Adrenal gland (tissue), 5 donors: Measurements from ENCODE around the gene ZNHIT2.
"Not testable (repeated sequence)": the region's sequence is repeated elsewhere in the genome, so short reads cannot be mapped to it uniquely, and the experiment has no call there.

ENCODE experiments used
- POLR2A ChIP-seq, 2 donors: fragments of 450-650 bp; IDR thresholded peaks; one replicate each; pipeline ENCODE4 v1.6.1; 2017; ENCODE audit warnings: antibody characterized with exemption in 2 of 2, mild to moderate bottlenecking in 2 of 2, moderate library complexity in 1 of 2
- TF ChIP-seq, protein P1 (sequence below), 6 experiments: fragments of 450-650 bp in 4 of 6; fragments of 200-600 bp in 2 of 6; sonication (generic) in 1 of 6; IDR thresholded peaks; 1 replicate in 5 of 6; 2 replicates in 1 of 6; pipeline versions ENCODE4 v1.5.1 to v1.8.0; 2016 to 2021; ENCODE audit warnings: antibody characterized with exemption in 6 of 6, mild to moderate bottlenecking in 2 of 6, moderate library complexity in 1 of 6
- donor health status: DM: no; HTN: no; CAD: no.

DNA sequence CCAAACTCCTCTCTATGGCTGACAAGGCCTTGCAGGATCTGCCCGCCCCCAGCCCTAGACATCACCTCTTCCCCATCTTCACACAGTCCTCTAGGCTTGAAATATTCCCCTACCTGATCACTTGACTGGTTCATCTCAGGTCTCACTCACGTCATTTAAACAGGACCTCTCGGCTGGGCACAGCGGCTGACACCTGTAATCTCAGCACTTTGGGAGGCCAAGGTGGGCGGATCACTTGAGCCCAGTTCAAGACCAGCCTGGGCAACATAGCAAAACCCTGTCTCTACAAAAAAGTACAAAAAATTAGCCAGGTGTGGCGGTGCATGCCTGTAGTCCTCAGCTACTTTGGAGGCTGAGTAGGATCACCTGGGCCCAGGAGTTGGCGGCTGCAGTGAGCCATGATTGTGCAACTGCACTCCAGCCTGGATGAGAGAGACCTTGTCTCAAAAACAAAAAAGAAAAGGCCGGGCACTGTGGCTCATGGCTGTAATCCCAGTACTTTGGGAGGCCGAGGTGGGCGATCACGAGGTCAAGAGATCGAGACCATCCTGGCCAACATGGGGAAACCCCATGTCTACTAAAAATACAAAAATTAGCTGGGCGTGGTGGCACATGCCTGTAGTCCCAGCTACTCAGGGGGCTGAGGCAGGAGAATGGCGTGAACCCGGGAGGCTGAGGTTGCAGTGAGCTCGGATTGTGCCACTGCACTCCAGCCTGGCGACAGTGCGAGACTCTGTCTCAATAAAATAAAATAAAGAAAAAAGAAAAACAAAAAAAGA is 1.6 kb upstream of the ZNHIT2 start:
- TF ChIP-seq, protein P1, sequence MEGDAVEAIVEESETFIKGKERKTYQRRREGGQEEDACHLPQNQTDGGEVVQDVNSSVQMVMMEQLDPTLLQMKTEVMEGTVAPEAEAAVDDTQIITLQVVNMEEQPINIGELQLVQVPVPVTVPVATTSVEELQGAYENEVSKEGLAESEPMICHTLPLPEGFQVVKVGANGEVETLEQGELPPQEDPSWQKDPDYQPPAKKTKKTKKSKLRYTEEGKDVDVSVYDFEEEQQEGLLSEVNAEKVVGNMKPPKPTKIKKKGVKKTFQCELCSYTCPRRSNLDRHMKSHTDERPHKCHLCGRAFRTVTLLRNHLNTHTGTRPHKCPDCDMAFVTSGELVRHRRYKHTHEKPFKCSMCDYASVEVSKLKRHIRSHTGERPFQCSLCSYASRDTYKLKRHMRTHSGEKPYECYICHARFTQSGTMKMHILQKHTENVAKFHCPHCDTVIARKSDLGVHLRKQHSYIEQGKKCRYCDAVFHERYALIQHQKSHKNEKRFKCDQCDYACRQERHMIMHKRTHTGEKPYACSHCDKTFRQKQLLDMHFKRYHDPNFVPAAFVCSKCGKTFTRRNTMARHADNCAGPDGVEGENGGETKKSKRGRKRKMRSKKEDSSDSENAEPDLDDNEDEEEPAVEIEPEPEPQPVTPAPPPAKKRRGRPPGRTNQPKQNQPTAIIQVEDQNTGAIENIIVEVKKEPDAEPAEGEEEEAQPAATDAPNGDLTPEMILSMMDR (IDR thresholded peaks at IDR 0.05), result not testable (repeated sequence)
- not testable (repeated sequence) for TF ChIP-seq POLR2A (IDR thresholded peaks at IDR 0.05)
